Duodenal mucosa (tissue), 2 donors: ENCODE results near the gene CEP128.

ENCODE experiments used
- H3K27ac ChIP-seq: one replicate; pipeline ENCODE4 v1.7.0; 2013; ENCODE audit warnings: low read depth, low read length
- H3K27me3 ChIP-seq, 2 donors: one replicate each; pipeline ENCODE4 v1.7.0; 2013; ENCODE audit warnings: low read length in 2 of 2, control low read depth in 1 of 2; ENCODE audit not compliant: insufficient read depth in 2 of 2, control insufficient read depth in 1 of 2
- H3K36me3 ChIP-seq, 2 donors: one replicate each; pipeline ENCODE4 v1.7.0; 2013; ENCODE audit warnings: low read length in 2 of 2, control low read depth in 1 of 2; ENCODE audit not compliant: insufficient read depth in 2 of 2, control insufficient read depth in 1 of 2
- H3K4me1 ChIP-seq, 2 donors: one replicate each; pipeline ENCODE4 v1.7.0; 2013; ENCODE audit warnings: low read length in 2 of 2, control low read depth in 1 of 2; ENCODE audit not compliant: insufficient read depth in 2 of 2, control insufficient read depth in 1 of 2
- H3K4me3 ChIP-seq, 2 donors: one replicate each; pipeline ENCODE4 v1.7.0; 2013; ENCODE audit warnings: low read length in 2 of 2, low read depth in 1 of 2
- H3K9ac ChIP-seq, 2 donors: one replicate each; pipeline ENCODE4 v1.7.0; 2013; ENCODE audit warnings: low read length in 2 of 2, low read depth in 1 of 2
- H3K9me3 ChIP-seq, 2 donors: one replicate each; pipeline ENCODE4 v1.7.0; 2013; ENCODE audit warnings: low read length in 2 of 2, control low read depth in 1 of 2; ENCODE audit not compliant: control insufficient read depth in 1 of 2

The CEP128 gene

DNA sequence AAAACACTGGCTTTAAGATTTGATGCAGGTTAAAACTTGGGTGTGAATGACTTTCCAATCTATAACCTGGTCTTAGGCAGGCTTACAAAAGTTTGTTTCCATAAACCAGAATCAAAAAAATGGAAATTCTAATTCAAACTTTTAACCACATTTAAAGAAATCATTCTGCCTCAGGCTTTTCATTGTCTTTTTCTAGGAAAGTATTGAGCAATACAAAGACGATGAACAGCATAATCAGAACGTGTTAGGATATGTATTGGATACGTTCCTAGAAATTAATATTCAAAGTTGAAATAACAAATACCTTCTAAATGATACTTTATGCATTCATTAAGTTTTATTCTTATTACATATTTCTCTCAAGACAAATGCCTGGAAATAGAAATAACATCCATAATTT lies 172.9 kb downstream of the CEP128 start:
- H3K9me3 ChIP-seq: no peaks in the 10 kb centered on the region
- H3K4me3 ChIP-seq: no peak overlapping the region
- H3K9ac ChIP-seq: no peak overlapping the region
- H3K27me3 ChIP-seq: no peaks in the 10 kb centered on the region
- no peaks in the 10 kb centered on the region for H3K4me1 ChIP-seq
- no peak overlapping the region for H3K27ac ChIP-seq
- H3K36me3 ChIP-seq: no peaks in the 10 kb centered on the region

DNA sequence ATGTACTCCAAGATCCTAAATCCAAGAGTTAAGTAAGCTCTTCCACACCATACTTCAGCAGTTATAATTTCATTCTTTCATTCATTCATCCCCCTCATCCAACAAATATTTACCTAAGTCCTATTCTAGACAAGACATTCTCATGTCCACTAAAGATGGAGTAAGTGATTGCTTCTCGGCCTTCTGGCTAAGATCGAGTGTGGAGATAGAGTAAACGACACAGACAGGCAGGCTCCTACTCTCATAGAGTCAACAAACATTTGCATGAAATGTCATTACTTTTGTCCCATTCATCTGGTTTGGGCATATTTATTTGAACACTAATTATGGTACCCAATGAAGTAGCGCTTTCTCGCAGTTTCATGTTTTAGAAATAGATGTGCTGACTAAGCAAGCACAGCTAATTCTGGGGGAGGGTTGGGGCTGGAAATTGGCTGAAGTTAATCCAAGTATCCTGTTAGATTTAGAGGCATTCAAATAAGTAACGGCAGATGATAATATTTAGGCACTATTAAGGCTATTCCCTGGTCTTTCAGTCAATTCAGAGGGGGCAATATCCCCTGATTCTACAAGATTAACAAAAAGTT lies 176.5 kb downstream of the CEP128 start:
- H3K4me1 ChIP-seq: no peaks in the 10 kb centered on the region
- no peaks in the 10 kb centered on the region for H3K9me3 ChIP-seq
- H3K27me3 ChIP-seq: no peaks in the 10 kb centered on the region
- no peak overlapping the region for H3K27ac ChIP-seq
- H3K4me3 ChIP-seq: no peak overlapping the region
- H3K9ac ChIP-seq: no peak overlapping the region
- no peaks in the 10 kb centered on the region for H3K36me3 ChIP-seq

DNA sequence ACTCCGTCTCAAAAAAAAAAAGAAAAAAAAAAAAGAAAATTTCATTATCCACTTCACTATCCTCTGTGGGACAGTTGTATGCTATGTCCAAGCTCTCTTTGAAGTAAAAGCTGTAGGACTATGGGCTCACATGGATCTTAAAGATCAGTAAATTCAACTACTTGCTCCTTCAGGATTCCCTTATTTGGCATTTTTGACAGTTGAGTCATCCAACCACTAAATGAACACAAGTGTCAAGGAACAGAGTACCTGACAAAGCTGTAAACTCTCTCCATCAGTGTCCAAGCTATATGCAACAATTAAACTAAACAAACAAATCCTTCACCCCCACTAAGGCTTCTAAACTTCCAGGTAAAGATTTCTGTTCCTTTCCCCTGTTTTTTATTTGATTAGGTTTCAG lies 177.0 kb downstream of the CEP128 start:
- no peaks in the 10 kb centered on the region for H3K36me3 ChIP-seq
- no peaks in the 10 kb centered on the region for H3K4me1 ChIP-seq
- H3K4me3 ChIP-seq: no peak overlapping the region
- no peaks in the 10 kb centered on the region for H3K27me3 ChIP-seq
- no peaks in the 10 kb centered on the region for H3K9me3 ChIP-seq
- no peak overlapping the region for H3K9ac ChIP-seq
- no peak overlapping the region for H3K27ac ChIP-seq

DNA sequence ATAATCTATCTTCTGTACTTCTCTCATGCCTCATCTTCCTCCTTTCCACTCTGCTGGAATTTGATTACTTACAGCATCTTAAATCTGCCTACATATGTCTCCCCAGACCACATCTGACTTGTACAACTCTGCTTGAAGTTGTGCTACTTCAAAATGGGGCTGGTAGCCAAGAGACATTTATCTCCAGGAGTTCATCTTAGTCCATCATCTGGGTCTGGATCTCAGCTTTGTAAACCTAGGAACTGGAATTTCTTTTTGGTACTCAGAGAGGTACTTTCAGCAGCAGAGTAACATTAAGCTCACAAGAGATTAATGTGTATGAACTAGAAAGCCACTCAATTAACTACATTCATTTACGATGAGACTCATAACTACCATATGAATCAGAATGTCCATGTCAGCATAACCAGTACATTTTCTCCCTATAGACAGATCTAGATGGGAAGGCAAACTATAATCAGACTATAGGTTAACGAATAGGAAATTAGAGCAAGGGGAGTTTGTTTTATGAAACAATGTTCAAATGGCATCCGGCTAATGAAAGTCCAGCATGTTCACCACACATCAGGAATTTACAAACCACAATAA lies 178.8 kb downstream of the CEP128 start:
- H3K27me3 ChIP-seq: no peaks in the 10 kb centered on the region

DNA sequence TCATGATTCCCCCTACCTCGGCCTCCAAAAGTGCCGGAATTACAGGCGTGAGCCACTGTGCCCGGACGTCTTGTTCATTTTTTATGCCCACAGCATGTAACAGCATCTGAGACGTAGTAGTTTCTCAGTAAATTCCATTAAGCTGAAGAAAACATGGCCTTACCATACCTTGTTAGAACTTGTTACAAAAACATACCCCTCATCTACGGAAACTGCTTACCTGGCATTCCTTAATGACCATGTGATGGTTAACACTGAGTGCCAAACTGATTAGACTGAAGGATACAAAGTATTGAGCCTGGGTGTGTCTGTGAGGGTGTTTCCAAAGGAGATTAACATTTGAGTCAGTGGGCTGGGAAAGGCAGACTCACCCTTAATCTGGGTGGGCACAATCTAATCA lies 186.8 kb downstream of the CEP128 start:
- Histone ChIP-seq H3K9me3 (no peaks in the 10 kb centered on the region), H3K9ac (no peak overlapping the region), H3K36me3 (no peaks in the 10 kb centered on the region), H3K27ac (no peak overlapping the region), H3K4me3 (no peak overlapping the region), H3K4me1 (no peaks in the 10 kb centered on the region), H3K27me3 (no peaks in the 10 kb centered on the region)

More for the DNA sequence above, 178.8 kb downstream of the CEP128 start:
- H3K27ac ChIP-seq: no peak overlapping the region
- H3K9ac ChIP-seq: no peak overlapping the region
- no peaks in the 10 kb centered on the region for H3K9me3 ChIP-seq
- H3K36me3 ChIP-seq: no peaks in the 10 kb centered on the region
- H3K4me3 ChIP-seq: no peak overlapping the region
- no peaks in the 10 kb centered on the region for H3K4me1 ChIP-seq

DNA sequence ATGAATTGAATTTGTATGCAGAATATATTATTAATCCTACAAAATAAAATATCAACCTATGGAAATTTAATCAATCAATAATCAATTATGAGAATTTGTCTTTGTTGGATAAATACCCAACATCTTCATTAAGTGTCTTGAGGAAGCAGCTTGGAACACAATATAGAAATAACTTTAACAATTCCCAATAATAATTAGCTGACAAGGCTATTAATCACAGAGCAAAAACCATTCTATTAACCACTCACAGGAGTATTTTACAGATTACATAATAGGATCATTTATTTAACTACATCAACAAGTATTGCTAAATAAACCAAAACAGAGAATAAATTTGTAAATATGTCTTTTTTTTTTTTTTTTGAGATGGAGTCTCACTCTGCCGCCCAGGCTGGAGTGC lies 190.3 kb downstream of the CEP128 start:
- Histone ChIP-seq H3K9me3 (no peaks in the 10 kb centered on the region), H3K4me1 (no peaks in the 10 kb centered on the region), H3K9ac (no peak overlapping the region), H3K4me3 (no peak overlapping the region), H3K27me3 (no peaks in the 10 kb centered on the region), H3K27ac (no peak overlapping the region), H3K36me3 (no peaks in the 10 kb centered on the region)

DNA sequence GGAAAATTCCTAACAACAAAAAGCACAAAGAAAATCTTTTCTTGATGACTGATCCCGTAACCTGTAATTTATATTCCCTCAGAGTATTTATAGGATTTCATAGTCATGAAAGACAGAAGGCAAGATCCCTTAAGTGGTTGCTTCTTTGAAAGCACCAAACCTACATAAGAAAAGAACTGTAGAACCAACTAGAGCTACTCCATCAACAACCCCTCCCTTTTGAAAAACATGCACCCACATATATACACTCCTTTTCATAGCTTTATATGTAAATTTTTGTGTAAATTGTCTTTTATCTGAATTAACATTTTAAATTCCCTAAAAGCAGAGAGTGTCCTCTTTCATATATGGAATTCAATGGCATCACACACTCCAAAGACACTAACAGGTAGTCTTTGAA lies 215.3 kb downstream of the CEP128 start:
- no peak overlapping the region for H3K4me3 ChIP-seq
- H3K9ac ChIP-seq: no peak overlapping the region
- H3K27me3 ChIP-seq: no peaks in the 10 kb centered on the region
- no peaks in the 10 kb centered on the region for H3K9me3 ChIP-seq
- no peaks in the 10 kb centered on the region for H3K4me1 ChIP-seq
- H3K36me3 ChIP-seq: no peaks in the 10 kb centered on the region
- no peak overlapping the region for H3K27ac ChIP-seq

DNA sequence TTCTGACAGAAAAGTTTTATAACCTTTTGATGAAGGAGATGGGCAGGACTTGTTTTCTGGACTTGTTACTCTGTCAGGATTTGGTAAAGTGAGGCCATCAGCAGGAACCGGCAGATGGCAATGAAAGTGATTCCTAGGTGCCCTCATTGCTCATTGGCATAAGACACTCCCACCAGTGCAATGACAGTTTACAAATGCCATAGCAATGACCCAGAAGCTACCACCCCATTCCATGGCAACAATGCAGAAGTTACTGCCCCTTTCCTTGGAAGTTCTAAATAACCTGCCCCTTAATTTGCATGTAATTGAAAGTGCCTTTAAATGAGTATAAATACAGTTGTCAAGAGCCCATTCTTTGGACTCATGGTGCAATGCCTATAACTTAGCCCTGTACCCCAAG lies 222.6 kb downstream of the CEP128 start:
- no peak overlapping the region for H3K27ac ChIP-seq
- no peaks in the 10 kb centered on the region for H3K4me1 ChIP-seq
- no peak overlapping the region for H3K4me3 ChIP-seq
- no peaks in the 10 kb centered on the region for H3K9me3 ChIP-seq
- H3K27me3 ChIP-seq: no peaks in the 10 kb centered on the region
- no peak overlapping the region for H3K9ac ChIP-seq
- H3K36me3 ChIP-seq: no peaks in the 10 kb centered on the region

DNA sequence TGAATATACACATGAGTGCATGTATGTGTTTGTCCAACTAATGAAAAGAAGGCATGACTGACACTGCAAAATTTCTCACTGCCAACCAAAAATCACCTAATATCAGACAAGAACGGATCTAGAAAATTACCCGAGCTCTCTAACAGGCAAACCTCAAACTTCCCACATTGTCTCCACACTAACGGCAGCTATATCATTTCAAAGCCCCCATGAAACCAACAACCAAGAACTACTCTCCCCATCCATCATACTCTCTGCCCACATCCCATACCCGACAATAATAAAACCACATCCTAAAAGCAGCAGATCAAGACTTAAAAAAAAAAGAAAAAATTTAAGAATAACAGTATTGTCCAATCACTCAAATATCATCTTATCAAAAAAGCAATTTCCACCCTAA lies 227.1 kb downstream of the CEP128 start:
- Histone ChIP-seq H3K9me3 (no peaks in the 10 kb centered on the region), H3K4me3 (no peak overlapping the region), H3K4me1 (no peaks in the 10 kb centered on the region), H3K9ac (no peak overlapping the region), H3K27ac (no peak overlapping the region), H3K27me3 (no peaks in the 10 kb centered on the region), H3K36me3 (no peaks in the 10 kb centered on the region)

DNA sequence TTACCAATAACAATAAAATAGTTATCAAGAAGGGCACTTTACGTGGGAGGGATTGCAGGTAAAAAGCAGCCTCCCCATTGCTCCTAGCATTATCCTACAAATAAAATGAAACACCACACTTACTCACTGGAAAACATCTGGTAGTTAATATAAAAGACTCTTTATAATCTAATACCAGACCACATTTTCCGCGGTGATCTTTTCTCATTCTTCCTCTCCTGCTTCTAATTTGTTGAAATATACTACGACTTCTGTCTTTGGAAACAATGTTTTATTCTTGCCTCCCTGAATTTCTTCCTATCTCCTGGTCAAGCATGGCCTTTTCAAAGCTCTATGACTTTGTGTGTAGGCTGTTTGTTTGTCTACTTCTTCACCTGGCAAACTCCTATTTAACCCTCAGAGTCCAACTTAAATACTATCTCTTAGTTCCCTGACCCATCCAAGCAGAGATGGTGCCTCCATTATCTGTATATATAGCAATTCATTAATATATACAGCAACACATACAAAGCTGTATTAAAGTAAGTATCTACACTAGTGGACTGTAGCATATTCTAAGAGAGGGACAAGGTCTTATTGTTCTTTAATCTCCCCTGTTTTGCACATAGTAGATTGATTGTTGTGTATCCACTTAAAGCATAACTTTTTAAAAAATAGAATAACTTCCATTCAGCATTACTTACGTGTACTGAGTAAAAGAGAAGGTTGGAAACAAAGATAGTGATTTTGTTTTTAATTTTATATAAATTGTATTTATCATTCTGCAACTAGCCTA lies 228.3 kb downstream of the CEP128 start:
- Histone ChIP-seq H3K36me3 (no peaks in the 10 kb centered on the region), H3K9me3 (no peaks in the 10 kb centered on the region), H3K4me3 (no peak overlapping the region), H3K27ac (no peak overlapping the region), H3K27me3 (no peaks in the 10 kb centered on the region), H3K4me1 (no peaks in the 10 kb centered on the region), H3K9ac (no peak overlapping the region)
